HG02588 (cell line): ENCODE results near the gene NRXN3.
A peak's percentile ranks its signal among the peaks of the same experiment; 100 is the strongest.

Experiments
- ATAC-seq: cut with Tn5 transposase; IDR thresholded peaks from one replicate; pipeline ENCODE4 v1.9.1; 2021; ENCODE audit warnings: mild to moderate bottlenecking, moderate library complexity; ENCODE audit not compliant: unreplicated experiment

Gene NRXN3

DNA sequence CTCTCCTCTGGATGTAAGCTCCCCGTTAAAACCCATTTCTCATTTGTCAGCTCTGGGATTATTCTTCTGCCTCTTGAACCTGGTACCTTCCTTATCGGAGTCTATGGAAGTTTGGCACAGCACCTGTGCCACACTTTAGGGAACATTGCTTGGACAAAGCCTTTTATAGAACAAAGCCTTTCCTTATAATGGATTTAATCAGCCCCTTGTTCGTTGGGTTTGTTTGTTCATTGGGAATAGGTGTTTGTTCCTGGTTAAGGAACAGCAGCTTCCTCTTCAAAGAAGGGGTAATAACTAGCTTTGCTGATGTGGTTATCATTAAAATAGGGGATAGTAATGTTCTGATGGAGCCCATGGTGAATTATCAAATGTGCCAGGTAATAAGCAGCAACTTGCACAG lies 70.4 kb downstream of the NRXN3 start:
- no peak for ATAC-seq

- ATAC-seq: no peak
Observed at GRCh38 chr14:78242086-78242485, 71.9 kb downstream of the NRXN3 start.

DNA sequence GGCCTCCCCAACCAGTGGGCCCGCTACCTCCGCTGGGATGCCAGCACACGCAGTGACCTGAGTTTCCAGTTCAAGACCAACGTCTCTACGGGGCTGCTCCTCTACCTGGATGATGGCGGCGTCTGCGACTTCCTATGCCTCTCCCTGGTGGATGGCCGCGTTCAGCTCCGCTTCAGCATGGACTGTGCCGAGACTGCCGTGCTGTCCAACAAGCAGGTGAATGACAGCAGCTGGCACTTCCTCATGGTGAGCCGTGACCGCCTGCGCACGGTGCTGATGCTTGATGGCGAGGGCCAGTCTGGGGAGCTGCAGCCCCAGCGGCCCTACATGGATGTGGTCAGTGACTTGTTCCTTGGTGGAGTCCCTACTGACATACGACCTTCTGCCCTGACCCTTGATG lies 73.0 kb downstream of the NRXN3 start:
- no peak for ATAC-seq

GRCh38 chr14:78245238-78245637 lies 75.1 kb downstream of the NRXN3 start:
- ATAC-seq: no peak

DNA sequence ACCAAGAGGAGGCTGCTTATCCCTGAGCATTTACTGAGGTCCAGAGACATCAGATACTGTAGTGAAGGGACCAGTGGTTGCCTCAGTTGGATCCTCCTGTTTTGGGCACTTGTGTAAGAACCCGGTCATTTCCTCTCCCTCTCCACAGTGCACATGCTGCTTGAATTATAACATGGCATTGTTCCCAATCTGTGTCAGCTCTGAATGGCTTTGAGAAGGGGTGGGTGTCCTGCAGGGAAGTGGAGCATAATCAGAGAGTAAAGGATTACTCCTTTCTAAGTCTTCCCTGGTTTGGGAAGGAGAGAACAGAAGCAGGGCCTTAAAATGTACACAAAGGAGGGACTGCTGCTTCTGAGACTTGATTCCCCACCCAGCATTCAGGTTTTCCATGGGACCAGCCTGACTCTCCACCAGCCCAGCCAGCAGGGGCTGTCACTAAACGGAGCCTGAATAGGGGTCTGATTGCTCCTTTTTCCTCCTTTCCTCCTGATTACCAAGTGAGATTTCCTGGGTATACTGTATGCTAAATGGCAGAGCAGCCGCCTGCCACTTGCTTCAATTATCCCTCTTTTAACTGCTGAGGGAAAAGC lies 78.4 kb downstream of the NRXN3 start:
- no peak for ATAC-seq

- ATAC-seq: no peak
Observed at GRCh38 chr14:78251308-78251707, 81.1 kb downstream of the NRXN3 start.

DNA sequence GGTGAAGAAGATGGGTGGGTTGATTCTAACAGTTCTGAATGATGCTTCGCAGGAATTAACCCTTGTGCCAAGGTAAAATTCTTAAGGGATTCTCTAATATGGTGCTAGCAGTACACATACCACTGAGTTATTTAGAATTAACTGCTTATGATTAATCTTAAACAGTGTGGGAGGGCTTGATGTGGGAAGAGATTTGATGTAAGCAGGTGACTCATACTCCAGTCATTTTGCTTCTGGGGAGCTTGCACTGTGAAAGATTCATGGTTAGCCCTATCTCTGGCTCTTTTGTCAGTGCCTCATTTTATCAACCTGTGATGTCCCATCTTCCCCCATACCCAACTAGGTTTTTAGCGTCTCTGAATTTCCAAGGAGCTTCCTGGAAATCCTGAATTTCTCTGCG lies 83.8 kb downstream of the NRXN3 start:
- ATAC-seq: no peak

DNA sequence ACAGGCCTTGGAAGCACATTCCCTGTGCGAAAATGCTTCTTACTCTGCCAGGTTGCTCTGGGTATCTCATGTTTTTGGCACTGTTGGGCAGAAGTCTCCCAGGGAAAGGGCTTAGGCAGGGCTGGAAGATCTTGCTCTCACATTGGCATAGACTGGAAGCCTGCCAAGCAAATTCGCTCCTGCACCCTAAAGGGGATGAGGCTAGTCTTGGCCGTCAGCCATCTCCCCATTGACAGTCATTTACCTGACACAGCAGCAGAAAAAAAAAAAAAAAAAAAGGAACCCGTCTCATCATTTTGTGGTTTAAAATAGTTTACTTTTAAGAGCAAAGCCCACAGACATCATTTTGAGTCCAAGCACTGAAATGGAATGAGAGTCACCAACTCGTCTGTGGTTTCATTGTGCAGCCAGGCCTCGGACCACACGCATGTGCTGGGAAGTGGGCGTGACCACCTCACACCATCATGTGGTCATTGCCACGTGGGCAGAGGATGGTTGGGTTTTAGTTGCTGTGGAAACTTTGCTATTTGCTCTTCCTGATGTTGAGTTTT lies 84.8 kb downstream of the NRXN3 start:
- ATAC-seq: no peak

GRCh38 chr14:78259831-78260230 lies 89.7 kb downstream of the NRXN3 start:
- ATAC-seq: no peak

DNA sequence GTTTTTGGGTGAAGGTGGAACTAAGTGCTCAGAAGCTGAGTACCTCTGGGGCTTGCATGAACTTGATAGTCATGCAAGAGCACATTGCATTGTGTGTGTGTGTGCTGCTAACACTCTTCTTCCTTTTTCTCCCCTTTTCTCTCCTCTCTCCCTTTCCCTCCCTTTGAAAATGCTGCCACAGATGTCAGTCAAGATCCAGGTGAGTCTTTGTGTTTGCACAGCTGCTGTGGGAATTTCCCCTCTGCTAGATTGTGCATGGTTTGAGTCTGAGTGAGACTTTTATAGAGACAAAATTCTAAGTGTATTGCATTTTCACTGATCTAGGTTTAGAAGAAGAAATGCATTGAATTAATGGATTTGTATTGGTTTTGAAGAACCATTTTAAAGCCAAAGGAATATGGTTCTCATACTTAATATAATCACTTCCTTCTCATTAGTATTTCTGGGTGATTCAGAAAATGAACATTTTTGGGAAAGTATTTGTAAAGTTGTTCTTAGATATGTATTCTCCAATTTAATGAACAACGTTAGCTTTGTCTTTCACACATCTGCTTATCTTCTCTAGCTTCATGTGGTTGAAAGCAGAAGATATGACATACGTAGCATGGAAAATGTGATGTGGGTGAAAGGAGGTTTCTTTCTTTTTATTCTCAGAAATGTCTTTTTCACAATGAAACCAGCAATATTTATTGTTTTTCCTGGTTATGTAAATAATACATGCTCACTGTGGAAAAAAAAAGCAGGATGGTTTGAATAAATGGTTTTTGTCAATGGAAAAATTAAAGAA lies 108.5 kb downstream of the NRXN3 start:
- ATAC-seq: no peak

DNA sequence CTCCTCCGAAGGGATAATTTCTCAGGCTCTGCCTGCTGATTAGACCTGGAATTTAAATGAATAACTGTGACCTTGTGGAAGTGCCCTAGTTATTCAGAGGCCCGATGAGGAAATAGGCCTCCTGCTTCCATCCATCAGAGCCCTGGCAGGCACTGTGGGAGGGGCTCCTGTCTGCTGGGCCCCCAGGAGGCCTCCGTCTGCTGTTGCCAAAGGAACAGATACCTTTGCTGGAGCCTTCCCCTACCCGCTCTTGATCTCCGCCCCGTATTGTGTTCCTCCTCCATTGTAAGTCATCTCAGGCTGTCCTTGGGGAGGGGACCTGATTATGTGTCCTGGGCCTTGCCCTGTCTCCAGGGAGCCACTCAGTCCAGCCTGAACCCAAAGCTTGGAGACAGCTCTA lies 112.3 kb downstream of the NRXN3 start:
- ATAC-seq: no peak

DNA sequence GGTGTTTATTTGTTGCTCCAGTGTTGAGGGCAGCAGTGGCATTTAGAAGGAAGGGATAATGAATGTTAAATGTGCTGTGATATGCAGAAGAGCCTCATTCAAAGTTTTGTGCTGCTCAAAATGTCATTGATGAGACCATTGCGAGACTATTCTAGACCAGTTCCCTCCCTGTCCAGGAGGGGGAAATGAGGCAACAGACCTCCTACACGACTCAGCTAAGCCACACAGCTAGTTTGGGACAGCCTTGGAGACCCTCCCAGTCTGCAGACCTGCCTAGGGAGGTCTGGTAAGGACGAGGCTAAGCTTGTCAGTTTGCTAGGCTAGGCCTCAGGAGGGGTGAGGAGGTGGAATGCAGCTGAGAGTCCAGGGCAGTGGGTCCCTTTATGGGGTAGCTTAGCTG lies 116.0 kb downstream of the NRXN3 start:
- no peak for ATAC-seq

GRCh38 chr14:78292003-78292402 lies 121.8 kb downstream of the NRXN3 start:
- ATAC-seq: peak; percentile 66

DNA sequence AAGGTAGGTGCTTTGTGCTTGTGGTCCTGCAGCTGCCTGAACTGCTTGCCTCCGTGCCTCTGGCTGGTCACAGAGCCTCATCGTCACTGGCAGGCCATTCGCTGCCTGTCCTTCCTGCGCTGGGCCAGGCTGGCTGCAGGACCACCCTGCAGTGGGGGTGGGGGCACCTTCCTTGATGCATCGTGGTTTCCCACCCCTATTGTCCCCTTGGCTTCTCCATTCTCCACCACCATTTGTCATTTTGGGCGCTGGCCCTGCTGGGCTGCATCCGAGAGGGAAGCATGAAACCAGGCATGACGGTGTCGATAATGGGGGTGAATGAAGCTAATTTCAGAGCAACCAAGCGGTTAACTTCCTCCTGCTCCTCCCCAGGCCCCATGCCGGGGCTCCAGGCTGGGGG lies 127.7 kb downstream of the NRXN3 start:
- no peak for ATAC-seq

- ATAC-seq: no peak
Observed at GRCh38 chr14:78298298-78298697, 128.1 kb downstream of the NRXN3 start.

DNA sequence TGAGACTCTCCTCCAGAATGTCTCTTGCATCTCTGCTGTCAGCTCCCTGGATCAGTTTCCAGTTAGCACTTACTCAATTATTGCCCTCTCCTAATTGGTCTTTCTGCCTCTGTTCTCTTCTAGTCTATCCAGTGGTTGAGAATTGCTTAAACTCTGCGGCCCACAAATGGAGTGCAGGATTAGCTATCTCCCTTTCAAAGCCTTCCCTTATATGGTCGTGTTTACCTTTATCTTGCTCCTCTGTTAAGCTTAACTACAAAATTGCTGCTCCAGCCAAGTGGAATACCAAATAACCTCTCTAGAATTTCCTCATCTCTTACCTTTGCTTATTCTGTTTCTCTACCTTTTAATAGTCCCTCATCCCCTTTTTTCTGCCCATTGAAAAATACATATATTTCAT lies 132.7 kb downstream of the NRXN3 start:
- no peak for ATAC-seq

GRCh38 chr14:78307671-78308070 lies 137.5 kb downstream of the NRXN3 start:
- ATAC-seq: no peak

DNA sequence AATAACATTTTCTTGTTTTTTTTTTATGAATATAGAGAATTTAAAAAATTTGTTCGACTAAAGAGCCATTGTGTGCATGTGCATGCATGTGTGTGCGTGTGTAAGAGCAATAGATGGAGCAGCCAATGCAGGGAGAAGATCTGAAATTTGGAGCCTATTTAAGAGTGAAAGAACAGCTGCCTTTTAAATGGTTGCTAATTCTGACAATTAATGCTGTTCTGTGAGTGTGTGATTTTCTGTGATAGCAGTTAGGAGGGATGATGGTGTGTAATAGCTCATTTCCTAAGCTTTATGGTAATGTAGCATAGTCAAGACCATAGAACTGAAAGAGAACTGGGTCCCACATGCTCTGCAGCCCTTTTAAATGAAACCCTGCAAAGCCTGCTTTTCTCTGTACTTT lies 137.9 kb downstream of the NRXN3 start:
- ATAC-seq: no peak

DNA sequence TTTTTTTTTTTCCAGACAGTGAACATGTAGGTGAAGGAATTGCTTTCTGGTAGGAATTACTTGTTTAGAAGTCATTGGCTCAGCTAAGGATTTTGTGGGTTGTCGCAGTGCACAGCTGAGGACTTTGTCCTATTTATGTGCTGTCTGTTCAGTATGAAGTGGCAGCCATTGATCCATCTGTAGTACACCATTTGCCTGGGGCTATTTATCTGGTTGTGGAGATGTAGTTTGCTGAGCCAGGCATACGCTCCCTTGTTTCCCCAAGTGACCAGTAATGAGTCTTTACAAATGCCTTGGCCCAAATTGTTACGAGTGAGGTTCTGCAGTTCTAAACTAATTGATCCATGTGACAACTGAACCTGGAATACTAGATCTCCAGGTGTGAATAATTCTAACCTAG lies 140.1 kb downstream of the NRXN3 start:
- no peak for ATAC-seq

GRCh38 chr14:78313499-78313898 lies 143.3 kb downstream of the NRXN3 start:
- ATAC-seq: no peak

- ATAC-seq: no peak
Observed at GRCh38 chr14:78314484-78314883, 144.3 kb downstream of the NRXN3 start.

DNA sequence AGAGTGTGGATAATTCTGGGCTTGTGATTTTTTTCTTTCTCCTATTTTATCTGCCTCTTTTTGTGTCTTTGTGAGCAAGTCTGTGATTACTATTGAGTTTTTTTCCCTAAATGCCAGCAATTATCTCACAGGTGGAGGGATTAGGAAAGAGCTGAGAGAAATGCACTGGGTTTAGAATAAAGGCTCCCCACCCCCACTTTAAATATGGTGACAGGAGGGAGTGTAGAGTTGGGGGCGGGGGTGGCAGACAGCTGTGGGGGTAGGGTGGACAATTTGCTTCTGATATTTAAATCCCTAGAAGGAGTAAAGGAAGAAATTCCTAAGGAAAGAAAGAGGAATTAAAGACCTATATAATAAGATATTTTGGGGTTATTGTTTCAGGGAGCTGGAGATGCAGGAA lies 145.9 kb downstream of the NRXN3 start:
- no peak for ATAC-seq

DNA sequence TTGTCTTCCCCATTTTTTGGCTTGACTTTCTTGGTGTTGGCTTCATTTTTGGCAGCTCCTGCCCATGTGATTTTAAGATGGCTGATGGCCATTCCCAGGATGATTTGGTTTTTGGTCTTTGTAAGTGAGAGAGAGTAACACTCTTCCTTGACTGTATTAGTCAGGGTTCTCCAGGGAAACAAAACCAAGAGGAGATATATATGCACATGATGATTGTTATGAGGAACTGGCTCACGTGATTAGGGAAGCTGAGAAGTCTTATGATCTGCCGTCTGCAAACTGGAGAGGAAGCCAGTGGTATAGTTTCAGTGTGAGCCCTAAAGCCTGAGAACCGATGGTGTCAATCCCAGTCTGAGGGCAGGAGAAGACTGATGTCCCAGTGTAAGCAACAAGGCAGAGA lies 146.6 kb downstream of the NRXN3 start:
- ATAC-seq: no peak
